Endothelial cell of umbilical vein (primary cell): ENCODE data around the gene FUT7. TPM values are rescaled to one million over a fixed set of nuclear protein-coding genes. Genes with fewer than 3 reads are reported as not detected.

Experiments used
- BruUV-seq: library from RNA; stranded (reverse); fragments of 400-500 nt; replicated peaks from 2 replicates; lab custom pipeline; 2021; lab: Mats Ljungman, UMichigan
- CTCF ChIA-PET: fragments of 300-600, 350-600 bp; sonication (Branson Sonifier 250); formaldehyde crosslinking; loops from one replicate; lab custom pipeline; 2021; ENCODE audit warnings: antibody characterized with exemption, inconsistent platforms; lab: Charles Lee
- POLR2A ChIA-PET: fragments of 300-600, 350-600 bp; sonication (Branson Sonifier 250); formaldehyde crosslinking; loops from one replicate; lab custom pipeline; 2021; ENCODE audit warnings: antibody characterized with exemption, inconsistent platforms; lab: Charles Lee
- DNase-seq: peaks from one replicate; pipeline ENCODE4 v3.0.0-alpha.2; 2011; ENCODE audit warnings: low read depth, low spot score
- FAIRE-seq: peaks from 2 replicates; lab custom pipeline; 2011; peaks lifted over from hg19 to GRCh38; lab: Jason Lieb, UNC
- H2AFZ ChIP-seq: 2 replicates; pipeline ENCODE4 v1.6.0; 2012; ENCODE audit warnings: low read depth, low read length, control low read depth, inconsistent platforms
- H3K27ac ChIP-seq: 2 replicates; pipeline ENCODE4 v1.5.1; 2011; ENCODE audit warnings: low read depth, mild to moderate bottlenecking, control low read depth, low read length, moderate library complexity; ENCODE audit not compliant: insufficient read depth
- H3K27me3 ChIP-seq, 2 experiments: 2 replicates each; pipeline versions ENCODE4 v1.6.0 to v1.6.1; 2011; ENCODE audit warnings: low read length in 2 of 2, mixed read lengths in 1 of 2; ENCODE audit not compliant: control insufficient read depth in 2 of 2, insufficient read depth in 2 of 2
- H3K36me3 ChIP-seq, 2 experiments: 2 replicates in 1 of 2; 3 replicates in 1 of 2; pipeline ENCODE4 v1.5.1; 2011; ENCODE audit warnings: low read length in 2 of 2, mild to moderate bottlenecking in 1 of 2, moderate library complexity in 1 of 2; ENCODE audit not compliant: control insufficient read depth in 2 of 2, insufficient read depth in 2 of 2; ENCODE audit errors: extremely low read depth in 1 of 2
- H3K4me1 ChIP-seq: 3 replicates; pipeline ENCODE4 v1.5.1; 2011; ENCODE audit warnings: mild to moderate bottlenecking, low read length; ENCODE audit not compliant: control insufficient read depth, insufficient read depth; ENCODE audit errors: extremely low read depth
- H3K4me2 ChIP-seq: 2 replicates; pipeline ENCODE4 v1.6.1; 2011; ENCODE audit warnings: low read length, control low read depth, mixed read lengths; ENCODE audit not compliant: insufficient read depth
- H3K4me3 ChIP-seq, 3 experiments: fragments of 200-600 bp in 1 of 3; sonication (generic), shearing (Covaris generic) in 1 of 3; replicated peaks in 1 of 3; 2 replicates each; pipeline ENCODE4 v1.5.1; 2011 to 2016; ENCODE audit warnings: control low read depth in 3 of 3, low read length in 3 of 3, mild to moderate bottlenecking in 2 of 3, inconsistent platforms in 1 of 3, low read depth in 1 of 3, moderate library complexity in 1 of 3; ENCODE audit not compliant: insufficient read depth in 1 of 3
- H3K79me2 ChIP-seq: 2 replicates; pipeline ENCODE4 v1.6.0; 2012; ENCODE audit warnings: low read length, inconsistent platforms; ENCODE audit not compliant: control insufficient read depth, insufficient read depth
- H3K9ac ChIP-seq: replicated peaks from 2 replicates; pipeline ENCODE3; 2011; ENCODE audit warnings: low read length, control low read depth; ENCODE audit not compliant: insufficient read depth; ENCODE audit errors: extremely low read depth
- H3K9me1 ChIP-seq: replicated peaks from 3 replicates; pipeline ENCODE4 v1.6.0; 2011; ENCODE audit warnings: mild to moderate bottlenecking, low read length; ENCODE audit not compliant: control insufficient read depth, insufficient read depth; ENCODE audit errors: extremely low read depth
- H3K9me3 ChIP-seq: replicated peaks from 2 replicates; pipeline ENCODE4 v1.5.1; 2012; ENCODE audit warnings: low read length, inconsistent platforms; ENCODE audit not compliant: control insufficient read depth, insufficient read depth
- H4K20me1 ChIP-seq: replicated peaks from 2 replicates; pipeline ENCODE3; 2011; ENCODE audit warnings: mild to moderate bottlenecking, low read length; ENCODE audit not compliant: control insufficient read depth, insufficient read depth; ENCODE audit errors: extremely low read depth
- FOS ChIP-seq: IDR thresholded peaks from 2 replicates; pipeline ENCODE4 v1.6.1; 2011; ENCODE audit warnings: mild to moderate bottlenecking, low read length, moderate library complexity, borderline replicate concordance; ENCODE audit not compliant: insufficient read depth
- JUN ChIP-seq: IDR thresholded peaks from 2 replicates; pipeline ENCODE4 v1.6.1; 2011; ENCODE audit warnings: borderline replicate concordance, low read depth; ENCODE audit not compliant: insufficient read length, insufficient read depth
- dilution Hi-C: fragments of 300-500 bp; cut with MboI; formaldehyde crosslinking; loops from one replicate; pipeline ENCODE4 v1.15.0; 2019; ENCODE audit warnings: low sequenced_read_pairs; ENCODE audit not compliant: extremely low pct_ligation_motif_present
- intact Hi-C: fragments of 100-400 bp; cut with micrococcal nuclease; formaldehyde crosslinking; loops from one replicate; pipeline ENCODE4 v1.10.0; 2022
- polyA plus RNA-seq, 4 experiments: library from polyadenylated mRNA; depleted of rRNA in 3 of 4; stranded (reverse) in 3 of 4; unstranded in 1 of 4; fragments of >200 nt; gene quantifications; 2 replicates each; pipeline versions ENCODE4 v1.2.1 to v1.2.3, GENCODE V29; 2011 to 2012; ENCODE audit warnings: missing spikeins in 1 of 4
- total RNA-seq: library from RNA; stranded (reverse); gene quantifications from 2 replicates; pipeline ENCODE4 v1.2.3, GENCODE V29; 2021
- TF ChIP-seq, protein P1 (sequence below), 2 donors: IDR thresholded peaks; 1 replicate in 1 of 2; 2 replicates in 1 of 2; pipeline ENCODE4 v1.5.1; 2011; ENCODE audit warnings: low read length in 2 of 2, mild to moderate bottlenecking in 2 of 2, moderate library complexity in 2 of 2, control low read depth in 1 of 2, inconsistent platforms in 1 of 2, low read depth in 1 of 2; ENCODE audit not compliant: insufficient read depth in 1 of 2; ENCODE audit errors: extremely low read depth in 1 of 2

FUT7 gene
- total and polyA plus RNA-seq, 2 donors (not counting 3 experiments of a cell fraction or from before 2014, with no cell fraction given): not detected

DNA sequence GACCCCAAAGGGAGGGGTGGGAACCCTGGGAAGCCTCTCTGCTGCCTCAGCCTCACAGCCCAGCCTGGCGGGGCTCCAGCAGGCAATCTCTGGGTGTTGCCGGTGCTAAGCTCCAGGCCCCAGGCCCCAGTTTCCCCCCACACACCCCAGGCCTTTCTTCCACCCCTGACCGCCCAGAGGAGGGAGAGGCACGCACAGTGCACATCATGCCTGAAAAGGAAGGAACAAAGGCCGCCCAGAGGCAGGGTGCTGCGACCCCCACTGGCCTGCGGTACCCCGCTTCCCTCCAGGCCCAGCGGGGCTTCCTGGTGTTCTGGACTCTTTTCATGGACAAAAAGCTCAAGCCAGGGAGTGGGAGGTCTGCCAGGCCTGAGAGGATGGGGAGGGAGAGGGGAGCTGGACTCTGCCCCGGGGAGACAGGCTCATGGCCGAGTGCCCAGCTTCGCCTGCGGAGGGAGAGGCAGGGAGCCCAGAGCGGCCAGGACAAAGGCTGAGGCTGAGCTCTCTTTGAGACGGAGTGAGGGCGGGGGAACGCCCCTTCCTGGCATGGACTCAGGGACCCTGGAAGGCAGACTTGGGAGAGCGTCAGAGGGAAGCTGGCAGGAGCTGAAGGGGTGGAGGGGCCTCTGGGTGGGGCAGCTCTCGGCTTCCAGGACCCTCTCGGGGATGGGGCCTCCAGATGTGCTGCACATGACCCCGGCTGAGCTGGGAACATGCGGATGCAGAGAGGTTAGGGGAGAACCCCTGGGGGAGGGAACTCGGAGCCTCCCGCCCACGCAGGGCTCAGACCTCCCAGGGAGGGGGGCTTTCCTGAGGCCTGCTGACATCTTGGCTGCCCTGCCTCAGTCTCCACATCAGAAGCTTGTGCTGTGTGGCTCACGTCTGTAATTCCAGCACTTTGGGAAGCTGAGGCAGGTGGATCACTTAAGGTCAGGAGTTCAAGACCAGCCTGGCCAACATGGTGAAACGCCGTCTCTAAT lies 23.8 kb upstream of the FUT7 start:
- no TSS peak for BruUV-seq
- Histone ChIP-seq H3K4me2 (no peak overlapping the region), H2AFZ (no peak overlapping the region), H3K9ac (no peak overlapping the region), H3K36me3 (no peaks in the 10 kb centered on the region), H4K20me1 (no peaks in the 10 kb centered on the region), H3K27ac (no peak overlapping the region), H3K9me1 (no peaks in the 10 kb centered on the region), H3K79me2 (no peaks in the 10 kb centered on the region), H3K4me1 (no peaks in the 10 kb centered on the region), H3K27me3 (peaks cover 8 to 17% of the 10 kb centered on the region in 2 experiments), H3K4me3 (no peak overlapping the region), H3K9me3 (no peaks in the 10 kb centered on the region)
- FAIRE-seq (no peak), DNase-seq (no peak)
- ChIA-PET CTCF (interaction anchor here (0.6 to 7.4 kb wide), 8 partner anchors 8 to 181 kb away, joined by 3 to 50 read pairs (median 6); partner anchors contain the start of genes NPDC1 and SAPCD2), POLR2A (interaction anchor here (0.6 kb wide), 1 partner anchor 187 kb away, joined by 3 read pairs; no protein-coding TSS in a partner anchor)
- intact Hi-C loops: no loop called here
- no peak for TF ChIP-seq FOS
- TF ChIP-seq JUN: no peak
- TF ChIP-seq, protein P1, sequence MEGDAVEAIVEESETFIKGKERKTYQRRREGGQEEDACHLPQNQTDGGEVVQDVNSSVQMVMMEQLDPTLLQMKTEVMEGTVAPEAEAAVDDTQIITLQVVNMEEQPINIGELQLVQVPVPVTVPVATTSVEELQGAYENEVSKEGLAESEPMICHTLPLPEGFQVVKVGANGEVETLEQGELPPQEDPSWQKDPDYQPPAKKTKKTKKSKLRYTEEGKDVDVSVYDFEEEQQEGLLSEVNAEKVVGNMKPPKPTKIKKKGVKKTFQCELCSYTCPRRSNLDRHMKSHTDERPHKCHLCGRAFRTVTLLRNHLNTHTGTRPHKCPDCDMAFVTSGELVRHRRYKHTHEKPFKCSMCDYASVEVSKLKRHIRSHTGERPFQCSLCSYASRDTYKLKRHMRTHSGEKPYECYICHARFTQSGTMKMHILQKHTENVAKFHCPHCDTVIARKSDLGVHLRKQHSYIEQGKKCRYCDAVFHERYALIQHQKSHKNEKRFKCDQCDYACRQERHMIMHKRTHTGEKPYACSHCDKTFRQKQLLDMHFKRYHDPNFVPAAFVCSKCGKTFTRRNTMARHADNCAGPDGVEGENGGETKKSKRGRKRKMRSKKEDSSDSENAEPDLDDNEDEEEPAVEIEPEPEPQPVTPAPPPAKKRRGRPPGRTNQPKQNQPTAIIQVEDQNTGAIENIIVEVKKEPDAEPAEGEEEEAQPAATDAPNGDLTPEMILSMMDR (IDR thresholded peaks at IDR 0.05; ENCODE audit: extremely low read depth in 1 of 2, insufficient read depth in 1 of 2, low read depth in 1 of 2, low read length in 2 of 2): no peak
- dilution Hi-C loops: no loop called here
